B cell (primary cell): Measurements from ENCODE around the gene LRRC32. TPM values are rescaled to one million over a fixed set of nuclear protein-coding genes. Genes with fewer than 3 reads are reported as not detected.

Experiments
- ATAC-seq: fragments of 200-7000 bp; cut with Tn5 transposase; one replicate; pipeline ENCODE4 v1.10.0; 2021; ENCODE audit warnings: low read depth, mild to moderate bottlenecking, moderate number of reproducible peaks, moderate library complexity
- CTCF ChIA-PET: fragments of 350-600 bp; sonication (Branson Sonifier 250); formaldehyde crosslinking; loops from one replicate; lab custom pipeline; 2021; ENCODE audit warnings: antibody characterized with exemption, inconsistent platforms; lab: Charles Lee
- POLR2A ChIA-PET: fragments of 350-600 bp; sonication (Branson Sonifier 250); formaldehyde crosslinking; loops from one replicate; lab custom pipeline; 2021; ENCODE audit warnings: antibody characterized with exemption; lab: Charles Lee
- DNase-seq: peaks from one replicate; pipeline ENCODE4 v3.0.0; 2013
- H2AFZ ChIP-seq: 2 replicates; pipeline ENCODE4 v1.6.1; 2012; ENCODE audit warnings: mild to moderate bottlenecking, low read depth, low read length; ENCODE audit not compliant: insufficient read depth, poor library complexity, severe bottlenecking
- H3K27ac ChIP-seq, 2 donors: 1 replicate in 1 of 2; 2 replicates in 1 of 2; pipeline ENCODE4 v1.5.1; 2012 to 2013; ENCODE audit warnings: low read length in 2 of 2, mild to moderate bottlenecking in 2 of 2, moderate library complexity in 1 of 2
- H3K27me3 ChIP-seq, 4 experiments: fragments of 200-600 bp in 1 of 4; sonication (generic) in 1 of 4; replicated peaks in 1 of 4; 1 replicate in 2 of 4; 2 replicates in 2 of 4; pipeline versions ENCODE4 v1.6.1 to v1.7.0; 2013 to 2016; ENCODE audit warnings: low read length in 3 of 4, mild to moderate bottlenecking in 2 of 4, mixed read lengths in 1 of 4, moderate library complexity in 1 of 4; ENCODE audit not compliant: insufficient read depth in 4 of 4, control insufficient read depth in 3 of 4; ENCODE audit errors: control extremely low read depth in 1 of 4
- H3K36me3 ChIP-seq, 2 experiments: replicated peaks in 1 of 2; 1 replicate in 1 of 2; 2 replicates in 1 of 2; pipeline versions ENCODE4 v1.6.1 to v1.7.1; 2013; ENCODE audit warnings: low read length in 1 of 2; ENCODE audit not compliant: insufficient read depth in 2 of 2, control insufficient read depth in 1 of 2; ENCODE audit errors: control extremely low read depth in 1 of 2, extremely low read depth in 1 of 2
- H3K4me1 ChIP-seq, 2 donors: fragments of 200-600 bp in 1 of 2; sonication (generic) in 1 of 2; 1 replicate in 1 of 2; 2 replicates in 1 of 2; pipeline versions ENCODE4 v1.5.1 to v1.6.1; 2013 to 2017; ENCODE audit warnings: low read length in 2 of 2; ENCODE audit not compliant: control insufficient read depth in 2 of 2, insufficient read depth in 2 of 2
- H3K4me2 ChIP-seq: replicated peaks from 2 replicates; pipeline ENCODE3; 2012; ENCODE audit warnings: mild to moderate bottlenecking, low read depth, low read length; ENCODE audit not compliant: poor library complexity, severe bottlenecking
- H3K4me3 ChIP-seq, 5 experiments: fragments of 200-600 bp in 1 of 5; sonication (generic) in 1 of 5; 1 replicate in 3 of 5; 2 replicates in 2 of 5; pipeline versions ENCODE4 v1.5.1 to v1.7.0; 2011 to 2016; ENCODE audit warnings: low read length in 4 of 5, mild to moderate bottlenecking in 4 of 5, low read depth in 2 of 5, control low read depth in 1 of 5, moderate library complexity in 1 of 5; ENCODE audit not compliant: insufficient read depth in 1 of 5; ENCODE audit errors: control extremely low read depth in 1 of 5, extremely low read depth in 1 of 5
- H3K79me2 ChIP-seq: fragments of 200-600 bp; sonication (generic); one replicate; pipeline ENCODE4 v1.6.0; 2016; ENCODE audit warnings: low read length; ENCODE audit not compliant: control insufficient read depth, insufficient read depth
- H3K9ac ChIP-seq: fragments of 200-600 bp; sonication (generic); 2 replicates; pipeline ENCODE4 v1.6.1; 2017; ENCODE audit warnings: mild to moderate bottlenecking, low read length, moderate library complexity
- H3K9me3 ChIP-seq, 3 donors: one replicate each; pipeline versions ENCODE4 v1.6.1 to v1.7.1; 2013; ENCODE audit warnings: low read length in 2 of 3; ENCODE audit not compliant: control insufficient read depth in 2 of 3, insufficient read depth in 1 of 3; ENCODE audit errors: control extremely low read depth in 1 of 3
- H4K20me1 ChIP-seq: 2 replicates; pipeline ENCODE4 v1.6.0; 2012; ENCODE audit warnings: mild to moderate bottlenecking, low read length; ENCODE audit not compliant: insufficient read depth, control insufficient read depth, poor library complexity, severe bottlenecking
- H3K27ac Mint-ChIP-seq: one replicate; pipeline ENCODE4 v1.8.0; 2021; ENCODE audit warnings: mixed read lengths
- H3K27me3 Mint-ChIP-seq: one replicate; pipeline ENCODE4 v1.8.0; 2021; ENCODE audit warnings: mixed read lengths
- H3K4me1 Mint-ChIP-seq: one replicate; pipeline ENCODE4 v1.8.0; 2021; ENCODE audit warnings: mixed read lengths
- H3K4me3 Mint-ChIP-seq: one replicate; pipeline ENCODE4 v1.8.0; 2021; ENCODE audit warnings: mixed read lengths
- H3K9me3 Mint-ChIP-seq: one replicate; pipeline ENCODE4 v1.8.0; 2022; ENCODE audit warnings: mixed read lengths; ENCODE audit not compliant: insufficient read depth
- EZH2 ChIP-seq: IDR thresholded peaks from 2 replicates; pipeline ENCODE4 v1.6.1; 2012; ENCODE audit warnings: borderline replicate concordance, low read depth, mild to moderate bottlenecking, moderate library complexity, low read length; ENCODE audit not compliant: insufficient read depth, poor library complexity, severe bottlenecking
- WGBS: methylation state at CpG from one replicate; pipeline ENCODE4 v1.1.5; 2013; ENCODE audit warnings: missing lambda C conversion rate; ENCODE audit not compliant: insufficient coverage; 5-methylcytosine and 5-hydroxymethylcytosine counted together
- intact Hi-C: fragments of 100-400 bp; cut with micrococcal nuclease; formaldehyde crosslinking; loops from one replicate; pipeline ENCODE4 v1.10.0; 2022
- polyA plus RNA-seq: library from polyadenylated mRNA; depleted of rRNA; stranded (reverse); fragments of >200 nt; gene quantifications from 2 replicates; pipeline ENCODE4 v1.2.3, GENCODE V29; 2012
- total RNA-seq, 2 donors: library from RNA; stranded (reverse); fragments of 120-200 nt in 1 of 2; gene quantifications; 1 replicate in 1 of 2; 2 replicates in 1 of 2; pipeline versions ENCODE4 v1.2.3 to v1.2.4, GENCODE V29; 2013 to 2022
- TF ChIP-seq, protein P1 (sequence below): fragments of 200-600 bp; IDR thresholded peaks from one replicate; pipeline ENCODE4 v1.8.0; 2022; ENCODE audit warnings: antibody characterized with exemption, mild to moderate bottlenecking

The LRRC32 gene
- total and polyA plus RNA-seq, 2 donors (not counting 1 experiment from before 2014, with no cell fraction given), result 0.60 to 1.4 TPM

DNA sequence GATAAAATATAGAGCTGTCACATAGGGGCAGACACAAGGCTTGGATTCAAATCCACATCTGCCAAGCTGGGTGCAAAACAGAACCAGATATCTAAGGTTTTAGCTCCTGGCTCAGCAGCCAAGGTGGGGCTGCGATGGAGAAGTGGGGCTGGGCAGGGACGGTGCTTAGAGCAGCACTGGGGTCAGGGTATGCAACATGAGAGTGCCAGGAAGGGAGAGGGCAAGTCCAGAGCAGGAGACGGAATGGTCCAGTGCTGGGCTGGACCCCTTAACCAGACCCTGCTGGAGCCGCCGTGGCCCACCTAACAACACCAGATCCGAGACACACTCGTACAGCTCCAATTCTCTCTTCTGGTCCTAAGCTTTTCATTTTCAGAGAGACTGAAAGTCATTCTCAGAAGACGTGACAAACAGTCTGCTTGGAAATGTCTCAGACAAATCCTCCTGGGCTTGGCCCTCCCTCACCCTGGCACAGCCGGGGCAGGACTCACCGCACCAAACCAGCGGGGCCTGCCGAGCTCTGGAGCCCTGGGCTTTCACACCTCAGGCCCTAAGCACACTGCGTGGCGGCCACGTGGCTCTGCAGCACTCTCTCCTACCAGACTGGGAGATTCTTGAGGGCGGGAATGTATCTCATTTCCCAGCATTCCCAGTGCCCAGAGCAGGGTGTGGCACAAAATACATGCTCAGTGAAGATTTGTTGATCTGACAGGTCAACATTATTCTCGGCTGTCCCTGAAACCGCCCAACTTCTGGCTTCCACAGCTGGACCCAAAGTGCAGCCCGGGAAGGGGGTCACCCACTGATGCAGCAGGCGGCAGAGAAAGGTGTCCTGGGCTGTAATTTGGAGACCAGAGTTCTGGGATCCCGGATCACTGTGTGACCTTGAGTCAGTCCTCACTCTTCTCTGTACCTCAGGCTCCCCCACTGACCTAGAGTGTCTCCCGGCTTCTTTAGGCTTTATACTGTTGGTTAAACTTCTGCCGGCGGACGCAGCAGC is 11.6 kb downstream of the LRRC32 start:
- DNase-seq, result no peak
- H3K36me3 ChIP-seq, result no peaks in the 10 kb centered on the region
- H3K4me1 ChIP-seq, result peaks cover 23 to 26% of the 10 kb centered on the region in 2 donors
- H3K9me3 ChIP-seq, result no peaks in the 10 kb centered on the region
- TF ChIP-seq, protein P1, sequence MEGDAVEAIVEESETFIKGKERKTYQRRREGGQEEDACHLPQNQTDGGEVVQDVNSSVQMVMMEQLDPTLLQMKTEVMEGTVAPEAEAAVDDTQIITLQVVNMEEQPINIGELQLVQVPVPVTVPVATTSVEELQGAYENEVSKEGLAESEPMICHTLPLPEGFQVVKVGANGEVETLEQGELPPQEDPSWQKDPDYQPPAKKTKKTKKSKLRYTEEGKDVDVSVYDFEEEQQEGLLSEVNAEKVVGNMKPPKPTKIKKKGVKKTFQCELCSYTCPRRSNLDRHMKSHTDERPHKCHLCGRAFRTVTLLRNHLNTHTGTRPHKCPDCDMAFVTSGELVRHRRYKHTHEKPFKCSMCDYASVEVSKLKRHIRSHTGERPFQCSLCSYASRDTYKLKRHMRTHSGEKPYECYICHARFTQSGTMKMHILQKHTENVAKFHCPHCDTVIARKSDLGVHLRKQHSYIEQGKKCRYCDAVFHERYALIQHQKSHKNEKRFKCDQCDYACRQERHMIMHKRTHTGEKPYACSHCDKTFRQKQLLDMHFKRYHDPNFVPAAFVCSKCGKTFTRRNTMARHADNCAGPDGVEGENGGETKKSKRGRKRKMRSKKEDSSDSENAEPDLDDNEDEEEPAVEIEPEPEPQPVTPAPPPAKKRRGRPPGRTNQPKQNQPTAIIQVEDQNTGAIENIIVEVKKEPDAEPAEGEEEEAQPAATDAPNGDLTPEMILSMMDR, result no peak
- no peak for TF ChIP-seq EZH2
- no peak overlapping the region for H3K4me3 ChIP-seq
- CTCF ChIA-PET, result interaction anchor here (1.3 to 2.6 kb wide), 3 partner anchors 11 to 61 kb away, joined by 3 to 10 read pairs (median 5); no protein-coding TSS in a partner anchor
- H3K27me3 ChIP-seq, result peaks cover 0 to 28% (median 7%) of the 10 kb centered on the region in 4 experiments
- no peaks in the 10 kb centered on the region for H4K20me1 ChIP-seq
- no peaks in the 10 kb centered on the region for H3K9me3 Mint-ChIP-seq
- 89% methylated on average over 24 of the region's 25 CpGs for WGBS
- no peak overlapping the region for H3K4me3 Mint-ChIP-seq
- ATAC-seq, result no peak
- no peaks in the 10 kb centered on the region for H3K79me2 ChIP-seq
- H3K9ac ChIP-seq, result no peak overlapping the region
- H2AFZ ChIP-seq, result no peak overlapping the region
- H3K4me2 ChIP-seq, result no peak overlapping the region
- intact Hi-C loops, result no loop called here
- POLR2A ChIA-PET, result interaction anchor here (0.5 kb wide), 1 partner anchor 570 kb away, joined by 5 read pairs; no protein-coding TSS in a partner anchor
- no peak overlapping the region for H3K27ac Mint-ChIP-seq
- peaks cover 28% of the 10 kb centered on the region for H3K27me3 Mint-ChIP-seq
- H3K4me1 Mint-ChIP-seq, result peaks cover 25% of the 10 kb centered on the region
- H3K27ac ChIP-seq, result no peak overlapping the region
